GM10248 (cell line): ENCODE measurements around the gene IQSEC2.

ENCODE experiments used
- CTCF ChIA-PET: fragments of 300-600 bp; sonication (Branson Sonifier 250); formaldehyde crosslinking; extraction: SDS; loops from one replicate; lab custom pipeline; 2021; ENCODE audit warnings: antibody characterized with exemption; lab: Yijun Ruan, JAX
- POLR2A ChIA-PET: fragments of 350-650 bp; sonication (Branson Sonifier 250); formaldehyde crosslinking; extraction: SDS; loops from one replicate; lab custom pipeline; 2020; ENCODE audit warnings: antibody characterized with exemption; lab: Yijun Ruan, JAX
- DNase-seq: peaks from one replicate; pipeline ENCODE4 v3.0.0; 2012; ENCODE audit errors: extremely low spot score
- TF ChIP-seq, protein P1 (sequence below): IDR thresholded peaks from 2 replicates; pipeline ENCODE4 v1.5.1; 2012; ENCODE audit warnings: mild to moderate bottlenecking, low read depth; ENCODE audit errors: extremely low read depth, missing control alignments, control extremely low read depth

Gene IQSEC2

DNA sequence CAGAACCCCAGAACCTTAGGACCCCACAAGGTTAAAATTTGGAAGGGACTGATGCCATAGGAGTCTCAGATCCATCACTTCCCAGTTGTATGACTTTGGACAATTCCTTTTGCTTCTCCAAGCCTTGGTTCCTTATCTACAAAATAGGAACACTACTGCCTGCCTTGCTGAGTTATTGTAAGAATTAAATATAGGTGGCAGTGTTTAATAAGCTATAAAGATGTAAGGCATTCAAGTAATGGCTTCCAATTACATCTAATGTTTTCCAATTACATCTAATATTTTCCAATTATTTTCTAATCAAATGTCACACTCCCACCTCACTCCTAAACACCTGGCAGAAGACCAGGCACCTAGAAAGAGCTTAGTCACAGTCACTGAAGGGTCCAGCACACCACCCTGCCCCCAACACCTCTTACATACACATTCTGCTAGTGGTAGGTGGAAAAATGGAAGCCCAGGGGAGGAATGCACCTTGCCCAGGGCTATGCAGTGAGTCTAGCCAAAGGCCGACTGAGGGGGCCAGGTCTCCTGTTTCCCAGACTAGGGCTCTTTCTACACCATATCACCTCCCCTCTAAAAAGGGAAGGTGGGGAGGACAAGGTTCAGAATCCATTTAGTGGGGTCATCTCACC lies 31.9 kb downstream of the IQSEC2 start:
- CTCF ChIA-PET, result no interaction called here
- TF ChIP-seq, protein P1, sequence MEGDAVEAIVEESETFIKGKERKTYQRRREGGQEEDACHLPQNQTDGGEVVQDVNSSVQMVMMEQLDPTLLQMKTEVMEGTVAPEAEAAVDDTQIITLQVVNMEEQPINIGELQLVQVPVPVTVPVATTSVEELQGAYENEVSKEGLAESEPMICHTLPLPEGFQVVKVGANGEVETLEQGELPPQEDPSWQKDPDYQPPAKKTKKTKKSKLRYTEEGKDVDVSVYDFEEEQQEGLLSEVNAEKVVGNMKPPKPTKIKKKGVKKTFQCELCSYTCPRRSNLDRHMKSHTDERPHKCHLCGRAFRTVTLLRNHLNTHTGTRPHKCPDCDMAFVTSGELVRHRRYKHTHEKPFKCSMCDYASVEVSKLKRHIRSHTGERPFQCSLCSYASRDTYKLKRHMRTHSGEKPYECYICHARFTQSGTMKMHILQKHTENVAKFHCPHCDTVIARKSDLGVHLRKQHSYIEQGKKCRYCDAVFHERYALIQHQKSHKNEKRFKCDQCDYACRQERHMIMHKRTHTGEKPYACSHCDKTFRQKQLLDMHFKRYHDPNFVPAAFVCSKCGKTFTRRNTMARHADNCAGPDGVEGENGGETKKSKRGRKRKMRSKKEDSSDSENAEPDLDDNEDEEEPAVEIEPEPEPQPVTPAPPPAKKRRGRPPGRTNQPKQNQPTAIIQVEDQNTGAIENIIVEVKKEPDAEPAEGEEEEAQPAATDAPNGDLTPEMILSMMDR, result no peak
- POLR2A ChIA-PET, result interaction anchor here (0.6 kb wide), 1 partner anchor 41 kb away, joined by 5 read pairs; no protein-coding TSS in a partner anchor
- no peak for DNase-seq

DNA sequence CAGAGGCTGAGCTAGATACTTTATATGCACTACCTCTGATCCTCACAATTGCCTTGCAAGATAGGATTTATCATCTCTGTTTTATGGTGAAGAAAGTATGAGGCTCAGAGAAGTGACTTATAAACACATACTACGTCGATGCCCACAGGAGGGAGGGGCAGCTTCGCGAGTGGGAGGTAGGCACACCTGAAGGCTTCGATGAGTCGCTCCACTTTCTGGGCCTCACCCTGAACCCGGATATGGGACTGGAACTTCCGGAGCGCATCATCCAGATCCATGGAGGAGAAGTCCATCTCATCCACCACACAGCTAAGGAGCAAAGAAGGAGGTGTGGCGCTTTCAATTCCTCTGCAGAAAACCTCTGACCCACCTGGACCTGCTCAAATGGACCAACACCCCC lies 33.5 kb downstream of the IQSEC2 start:
- ChIA-PET CTCF (no interaction called here), POLR2A (no interaction called here)
- TF ChIP-seq, protein P1, result no peak
- no peak for DNase-seq

DNA sequence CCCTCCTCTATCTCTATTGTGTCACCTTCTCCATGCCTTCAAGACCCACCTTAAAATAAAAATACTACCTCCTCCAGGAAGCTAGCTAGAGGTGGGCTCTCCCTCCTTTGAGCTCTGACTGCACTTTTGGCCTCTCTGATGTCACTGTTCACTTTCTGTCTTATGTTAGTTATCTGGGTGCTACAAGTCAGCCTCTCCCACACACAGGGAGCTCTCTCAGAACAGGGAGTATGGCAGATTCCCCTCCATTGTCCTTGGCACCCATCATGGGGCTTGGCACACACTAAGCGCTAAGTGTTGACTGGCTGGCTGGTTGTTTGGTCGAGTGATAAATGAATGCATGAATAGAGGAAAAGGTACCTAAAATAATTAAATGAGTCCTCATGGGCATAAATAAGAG lies 35.2 kb downstream of the IQSEC2 start:
- CTCF ChIA-PET, result no interaction called here
- no peak for DNase-seq
- TF ChIP-seq, protein P1, result no peak
- POLR2A ChIA-PET, result no interaction called here

DNA sequence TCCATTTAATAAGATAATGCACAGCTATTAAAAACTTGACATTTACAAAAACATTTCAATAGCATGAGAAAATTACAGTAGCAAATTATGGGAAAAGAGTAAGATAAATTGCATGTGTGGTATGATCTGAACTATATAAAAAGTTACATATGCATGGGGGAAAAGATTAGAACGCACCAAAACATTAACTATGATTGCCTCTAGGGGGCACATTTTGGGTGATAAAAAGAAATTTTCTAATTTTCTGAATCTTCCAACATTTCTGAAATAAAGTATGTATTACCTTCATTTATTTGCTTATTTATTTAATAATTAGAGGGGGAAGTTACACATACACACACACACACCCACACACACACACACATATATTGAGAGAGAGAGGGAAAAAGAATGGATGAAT lies 36.8 kb downstream of the IQSEC2 start:
- POLR2A ChIA-PET, result no interaction called here
- no peak for DNase-seq
- CTCF ChIA-PET, result interaction anchor here (0.8 to 0.9 kb wide), 2 partner anchors 10 to 21 kb away, joined by 3 read pairs; no protein-coding TSS in a partner anchor
- TF ChIP-seq, protein P1, result no peak

DNA sequence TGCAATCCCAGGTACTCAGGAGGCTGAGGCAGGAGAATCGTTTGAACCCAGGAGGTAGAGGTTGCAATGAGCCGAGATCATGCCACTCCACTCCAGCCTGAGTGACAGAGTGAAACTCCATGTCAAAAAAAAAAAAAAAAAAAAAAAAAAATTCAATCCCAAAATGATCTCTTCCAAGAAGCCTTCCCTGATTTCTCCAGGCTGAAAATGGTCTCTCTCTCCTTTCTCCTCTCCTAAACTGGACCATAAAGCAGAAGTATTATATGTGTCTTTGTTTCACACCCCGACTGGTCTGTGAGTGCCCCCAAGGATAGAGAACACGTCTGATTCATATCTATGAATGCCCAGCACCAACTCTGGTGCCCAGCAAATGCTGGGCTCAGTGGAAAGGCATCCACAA lies 39.1 kb downstream of the IQSEC2 start:
- POLR2A ChIA-PET, result no interaction called here
- CTCF ChIA-PET, result no interaction called here
- TF ChIP-seq, protein P1, result no peak
- DNase-seq, result no peak

DNA sequence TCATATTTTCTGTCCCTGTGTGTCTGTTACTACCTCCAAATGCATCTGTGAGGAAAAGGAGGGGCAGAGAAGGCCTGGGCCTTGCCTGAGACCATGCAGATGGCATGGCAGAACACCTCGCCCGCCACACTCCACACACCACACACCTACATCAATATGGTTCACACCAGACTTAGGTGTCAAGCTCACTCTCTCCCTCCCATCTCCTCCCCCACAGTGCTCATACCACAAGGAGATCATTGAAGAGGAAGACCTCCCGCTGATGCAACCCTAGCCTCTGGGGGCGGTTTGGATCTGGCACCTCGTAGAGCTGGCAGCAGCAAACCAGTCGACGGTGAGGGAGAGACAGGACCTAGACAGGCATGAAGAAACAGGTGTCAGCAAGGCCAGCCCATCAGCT lies 39.8 kb downstream of the IQSEC2 start:
- CTCF ChIA-PET, result no interaction called here

More for the DNA sequence above, 39.8 kb downstream of the IQSEC2 start:
- TF ChIP-seq, protein P1, result no peak
- DNase-seq, result no peak
- POLR2A ChIA-PET, result no interaction called here
